ENCODE data around the gene PDK3.

Gene PDK3

DNA sequence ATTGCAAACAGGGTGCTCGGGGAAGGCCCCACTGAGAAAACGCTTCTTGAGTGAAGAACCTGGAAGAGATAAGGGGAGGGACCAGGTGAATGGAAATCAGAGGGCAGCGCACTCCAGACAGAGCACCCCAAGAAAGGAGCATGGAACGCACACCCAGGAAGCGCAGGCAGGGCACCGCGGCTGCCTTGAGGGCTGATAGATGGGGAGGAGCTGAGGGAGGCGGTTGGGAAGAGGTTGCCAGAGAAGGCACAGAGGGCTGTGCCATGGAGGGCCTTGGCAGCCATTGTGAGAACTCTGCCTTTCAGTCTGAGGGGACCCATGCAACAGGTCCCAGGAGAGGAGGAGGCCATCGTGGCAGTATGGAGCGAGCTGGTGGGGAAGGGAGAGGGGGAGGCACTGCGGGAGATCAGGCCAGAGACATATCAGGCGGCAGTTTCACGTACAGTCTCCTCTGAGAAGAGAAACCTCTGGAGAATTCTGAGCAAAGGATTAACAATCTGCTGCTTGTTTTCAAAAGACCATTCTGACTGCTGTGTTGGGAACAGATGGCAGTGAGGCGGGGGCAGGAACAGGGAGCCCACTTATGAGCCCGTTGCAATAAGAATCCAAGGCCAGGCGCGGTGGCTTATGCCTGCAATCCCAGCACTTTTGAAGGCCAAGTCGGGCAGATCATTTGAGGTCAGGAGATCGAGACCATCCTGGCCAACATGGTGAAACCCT, 98.4 kb downstream of the PDK3 start:
- DNase-seq, result no peak

DNA sequence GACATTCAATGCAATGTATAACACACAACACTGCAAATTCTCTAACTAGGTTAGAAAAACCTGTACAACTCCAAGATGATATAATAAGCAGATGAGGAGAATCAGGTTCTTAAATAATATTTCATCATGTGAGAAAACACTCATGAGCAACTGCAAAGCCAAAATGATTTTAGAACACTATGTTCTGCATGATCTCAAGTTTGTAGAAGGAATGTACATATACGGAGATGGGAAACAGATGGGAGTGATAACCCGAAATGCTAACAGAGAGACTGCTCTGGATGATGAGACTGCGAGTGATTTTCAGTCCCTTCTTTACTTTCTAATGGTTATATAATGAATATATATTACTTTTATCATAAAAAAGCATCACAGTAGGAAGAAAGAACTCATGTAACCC, 101.2 kb downstream of the PDK3 start:
- DNase-seq, result no peak

DNA sequence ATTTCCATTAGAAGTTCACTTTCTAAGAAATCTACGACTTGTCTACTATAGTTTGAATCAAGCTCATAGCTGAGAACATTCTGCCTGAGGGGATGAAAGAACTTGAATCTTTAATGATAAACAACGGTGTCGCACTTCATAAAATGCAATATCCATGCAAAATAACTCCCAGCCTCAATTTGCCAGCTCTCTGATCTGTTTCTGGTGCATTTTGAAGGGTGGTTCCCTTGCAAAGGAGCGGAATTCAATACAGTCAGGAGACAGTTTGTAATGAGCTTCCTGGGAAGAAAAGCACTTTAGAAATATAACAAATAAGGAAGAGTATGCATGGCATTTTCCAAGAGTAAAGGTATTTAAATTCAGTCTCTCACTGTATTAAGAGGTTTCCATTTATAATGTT, 102.1 kb downstream of the PDK3 start:
- no peak for DNase-seq

DNA sequence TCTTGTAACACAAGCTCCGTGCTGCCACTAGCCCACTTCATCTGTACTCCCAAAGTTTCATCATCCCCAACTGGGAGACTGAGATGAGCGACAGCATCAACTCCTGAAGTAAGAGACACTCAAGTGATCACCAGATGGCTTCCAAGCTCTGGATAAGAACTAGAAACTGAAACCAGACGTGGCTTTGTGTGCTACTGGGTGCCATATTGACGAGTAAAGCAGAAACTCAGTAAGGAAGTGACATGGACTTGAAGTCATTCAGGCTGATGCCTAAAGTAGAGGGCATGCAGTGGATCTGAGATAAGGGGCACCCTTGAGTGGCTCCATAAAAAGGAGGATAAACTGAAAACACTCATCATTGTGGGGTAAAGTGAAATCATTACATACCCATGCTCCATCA, 109.7 kb downstream of the PDK3 start:
- DNase-seq, result peak; percentile 5

GRCh38 chrX:24575496-24575895, 110.4 kb downstream of the PDK3 start:
- DNase-seq, result no peak

DNA sequence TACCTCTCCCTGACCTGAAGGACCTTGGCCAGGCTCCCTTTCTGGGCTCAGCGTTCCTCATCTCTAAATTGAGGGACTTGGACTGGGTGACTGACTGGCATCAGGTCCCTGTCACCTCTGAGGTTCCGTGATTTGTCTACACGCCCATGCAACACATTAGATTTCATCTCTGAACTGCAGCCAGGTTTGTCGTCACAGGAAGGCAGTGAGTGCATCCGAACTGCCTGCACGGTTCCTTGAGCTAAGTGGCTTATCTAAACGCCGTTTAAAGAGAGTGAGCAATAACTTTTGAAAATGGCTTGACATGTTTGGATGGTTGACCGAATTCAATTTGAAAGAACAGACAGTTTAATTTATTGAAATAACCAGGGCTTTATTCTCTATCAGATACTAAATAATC, 112.0 kb downstream of the PDK3 start:
- DNase-seq, result no peak

All from activated CD4-positive, alpha-beta T cell treated with anti-CD3 and anti-CD28 coated beads, Interleukin-2, Interleukin-6, amounts not matched to agents 100 ng/mL and 50 ng/mL, durations not matched to agents 16 hours and 8 hours (primary cell).